Caki2 (cell line): ENCODE measurements around the gene MATN3. TPM values are rescaled to one million over a fixed set of nuclear protein-coding genes. Genes with fewer than 3 reads are reported as not detected.

Source experiments
- DNase-seq: peaks from one replicate; pipeline ENCODE4 v3.0.0-alpha.2; 2015; ENCODE audit warnings: low read depth
- in situ Hi-C: cut with HindIII; loops from 2 replicates; pipeline ENCODE4 v1.10.0; 2016; ENCODE audit warnings: low sequenced_read_pairs, low pct_unique_long_range_greater_than_20kb, mixed read lengths
- total RNA-seq: library from RNA; depleted of rRNA; stranded (reverse); fragments of >200 nt; shearing (Covaris generic); gene quantifications from 2 replicates; pipeline ENCODE4 v1.2.3, GENCODE V29; 2014; ENCODE audit warnings: low replicate concordance

Gene MATN3
- total RNA-seq, 1 experiment from 2014 or later = 2.6 TPM

DNA sequence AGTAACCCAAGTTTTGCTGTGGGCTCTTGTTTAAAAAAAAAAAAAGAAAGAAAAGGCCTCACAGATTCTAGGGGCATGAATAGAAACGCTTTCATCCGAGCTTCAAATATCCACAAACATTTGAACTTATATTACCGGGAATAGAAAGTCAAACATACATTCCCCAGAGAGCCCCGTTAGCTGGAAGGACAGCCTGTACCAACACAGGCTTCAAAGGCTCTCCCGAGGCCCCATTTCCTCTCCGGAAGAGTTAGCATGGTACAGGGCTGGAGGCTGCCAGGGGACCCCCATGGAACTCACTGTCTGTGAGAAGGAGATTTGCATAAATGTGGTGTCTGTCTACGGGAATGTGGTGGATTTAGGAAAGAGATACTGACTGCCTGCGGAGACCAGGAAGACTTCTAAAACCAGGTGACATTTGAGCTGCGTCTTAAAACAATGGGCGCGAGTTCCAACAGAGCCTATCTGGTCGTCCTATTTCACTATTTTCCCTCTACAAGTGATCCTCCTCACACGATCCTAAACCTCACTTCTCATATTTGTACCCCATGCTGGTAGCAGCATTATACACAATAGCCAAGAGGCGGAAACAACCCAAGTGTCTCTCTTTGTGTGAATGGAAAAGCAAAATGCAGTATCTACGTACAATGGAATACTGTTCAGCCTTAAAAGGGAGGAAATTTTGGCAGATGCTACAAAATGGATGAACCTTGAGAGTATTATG is 820 bp upstream of the MATN3 start:
- no peak for DNase-seq
- in situ Hi-C loops = no loop called here

DNA sequence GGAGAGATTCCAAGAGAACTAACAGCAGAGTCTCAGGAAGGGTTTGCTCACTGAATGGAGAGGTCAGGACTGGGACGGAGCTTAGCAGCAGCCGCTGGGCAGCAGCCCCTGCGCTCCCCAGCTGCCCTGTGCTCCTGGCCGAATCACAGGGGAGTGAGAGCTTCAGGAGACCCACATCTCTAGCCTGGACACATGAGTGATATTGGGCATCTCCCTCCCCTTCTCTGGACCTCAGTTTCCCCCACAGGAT is 511 bp downstream of the MATN3 start:
- no peak for DNase-seq
- in situ Hi-C loops = no loop called here

DNA sequence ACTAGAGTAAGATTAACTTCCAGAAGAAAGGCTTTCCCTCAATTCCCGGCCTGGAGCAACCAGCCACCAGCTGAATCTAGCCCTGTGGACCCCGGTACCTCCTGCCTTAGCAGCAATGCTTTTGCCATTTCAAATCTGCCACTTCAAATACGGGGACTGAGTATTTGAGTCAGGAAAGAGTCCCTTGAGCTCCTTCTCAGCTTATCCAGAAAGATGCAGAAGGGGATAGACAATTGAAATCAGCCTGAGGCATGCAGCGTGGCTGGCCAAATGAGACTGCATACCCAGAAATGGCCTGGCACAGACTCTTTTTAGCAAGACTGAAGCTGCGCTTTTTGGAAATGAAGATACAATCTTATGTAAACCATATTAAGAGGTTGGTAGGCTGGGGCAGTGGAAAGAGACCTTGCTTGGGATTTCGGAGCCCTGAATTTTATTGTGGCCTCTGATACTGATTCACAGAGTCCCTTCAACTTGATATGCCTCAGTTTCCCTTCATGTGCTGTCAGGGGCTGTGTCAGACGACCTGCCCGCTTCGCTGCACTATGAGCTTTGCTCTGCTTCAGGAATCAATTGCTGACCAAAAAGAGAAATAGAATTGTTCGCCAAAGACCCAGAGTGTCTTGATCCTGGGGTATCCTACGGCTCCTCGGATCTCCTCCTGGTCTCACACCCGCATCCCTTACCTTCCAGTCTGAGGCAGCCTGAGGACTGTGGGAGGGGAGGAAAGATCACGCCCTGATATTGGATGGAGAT is 1.0 kb downstream of the MATN3 start:
- DNase-seq = no peak
- in situ Hi-C loops = no loop called here

DNA sequence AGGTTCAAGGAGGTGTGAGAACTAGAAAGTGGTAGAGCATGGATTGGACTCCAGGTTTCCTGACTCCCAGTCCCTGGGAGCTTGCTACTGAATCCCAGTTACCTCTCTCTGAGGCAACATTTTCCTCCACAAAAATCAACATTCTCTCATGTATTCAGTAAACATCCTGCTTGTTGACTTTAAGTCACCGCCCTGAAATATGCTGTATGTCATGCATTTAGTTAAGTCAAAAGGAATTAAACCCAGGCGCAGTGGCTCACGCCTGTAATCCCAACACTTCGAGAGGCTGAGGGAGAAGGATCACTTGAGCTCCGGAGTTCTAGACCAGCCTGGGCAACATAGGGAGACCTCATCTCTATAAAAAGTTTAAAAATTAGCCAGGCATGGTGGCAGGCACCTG is 3.8 kb downstream of the MATN3 start:
- in situ Hi-C loops = no loop called here

DNA sequence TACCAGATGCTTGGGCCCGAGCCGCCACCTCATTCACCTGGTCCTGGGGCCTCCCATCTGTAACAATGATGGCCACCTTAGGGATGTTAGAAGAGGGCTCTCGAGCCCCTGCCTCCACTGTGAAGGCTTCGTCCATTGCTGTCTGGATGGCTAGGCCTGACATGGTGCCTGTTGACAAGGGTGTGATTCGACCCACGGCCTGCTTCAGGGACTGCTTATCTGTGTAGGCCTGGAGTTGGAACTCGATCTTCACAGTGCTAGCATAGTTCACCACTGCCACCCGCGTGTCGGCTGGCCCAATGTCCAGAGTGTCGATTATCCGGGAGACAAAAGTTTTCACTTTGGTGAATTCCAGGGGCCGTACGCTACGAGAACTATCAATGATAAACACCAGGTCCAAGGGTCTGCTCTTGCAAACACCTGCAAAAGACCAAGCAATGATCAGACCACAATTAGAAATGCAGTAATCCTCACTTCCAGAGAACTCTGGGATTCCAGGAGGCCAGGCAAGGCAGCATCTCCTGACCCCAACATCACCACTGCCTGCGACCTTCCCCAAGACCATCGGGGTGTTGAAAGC is 6.5 kb downstream of the MATN3 start:
- in situ Hi-C loops = no loop called here
- DNase-seq = no peak

More for the DNA sequence above, 3.8 kb downstream of the MATN3 start:
- no peak for DNase-seq

DNA sequence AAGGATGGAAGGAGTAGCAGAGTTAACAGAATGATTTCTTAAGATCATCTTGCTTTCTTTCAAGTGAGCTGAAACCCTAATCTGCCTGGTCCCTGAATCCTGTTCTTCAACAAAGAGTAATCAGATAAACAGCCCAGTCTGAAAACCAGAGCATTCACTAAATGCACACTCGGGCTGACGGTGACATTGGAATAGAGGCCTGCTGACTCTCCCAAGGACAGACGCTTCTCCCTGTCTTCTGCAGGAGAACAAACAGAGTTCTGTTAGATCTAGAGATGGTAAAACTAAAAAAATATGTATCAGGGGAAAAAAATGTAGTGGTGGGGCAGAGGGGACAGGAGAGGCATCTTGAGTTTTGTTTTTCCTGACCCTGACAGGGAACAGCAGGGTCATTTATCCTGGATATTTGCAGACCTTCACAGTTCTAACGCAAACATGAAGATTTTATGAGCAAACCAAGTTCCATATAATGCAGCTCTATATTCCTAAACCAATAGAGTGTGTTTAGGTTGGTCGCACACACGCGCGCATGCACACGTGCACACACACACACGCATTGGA is 7.3 kb downstream of the MATN3 start:
- in situ Hi-C loops = no loop called here
- DNase-seq = no peak

DNA sequence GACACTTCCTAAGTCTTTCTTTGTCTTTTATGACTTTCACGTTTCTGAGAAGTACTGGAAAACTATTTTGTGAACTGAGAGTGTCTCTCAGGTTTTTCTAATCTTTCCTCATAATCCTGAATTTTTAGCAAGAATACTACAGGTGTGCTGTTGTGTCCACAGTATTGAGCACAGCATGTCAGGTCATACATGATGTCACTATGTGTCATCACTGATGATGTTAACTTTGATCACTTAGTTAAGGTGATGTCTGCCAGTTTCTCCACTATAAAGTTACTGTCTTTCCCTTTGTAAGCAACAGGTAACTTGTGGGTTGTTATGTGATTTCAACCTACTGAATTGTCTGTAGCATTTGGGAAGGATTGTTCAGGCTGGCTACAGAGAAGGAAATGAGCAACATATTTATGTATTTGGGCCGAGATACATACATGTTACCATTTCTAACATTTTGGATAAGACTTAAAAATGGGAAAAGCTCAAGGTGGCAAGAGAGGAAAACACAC is 11.1 kb downstream of the MATN3 start:
- DNase-seq = no peak
- in situ Hi-C loops = no loop called here

DNA sequence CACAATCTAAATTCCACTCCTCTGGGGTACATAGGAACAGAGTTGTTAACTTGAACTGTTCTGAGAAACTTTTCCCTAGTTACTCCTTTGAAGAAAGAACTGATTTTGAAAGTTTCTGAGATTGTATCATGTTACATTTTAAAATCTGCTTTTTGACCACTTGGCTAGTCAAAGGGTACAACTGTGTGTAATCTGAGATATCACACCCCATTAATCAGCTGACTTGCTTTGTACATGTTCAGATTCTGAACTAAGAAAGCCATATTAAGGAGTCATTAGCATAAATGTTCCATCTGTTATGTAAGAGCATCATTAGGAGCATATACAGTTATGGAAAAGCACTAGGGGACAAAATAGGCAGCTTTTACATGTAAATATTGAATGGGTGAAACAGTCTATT is 18.7 kb downstream of the MATN3 start:
- in situ Hi-C loops = no loop called here
- DNase-seq = no peak

DNA sequence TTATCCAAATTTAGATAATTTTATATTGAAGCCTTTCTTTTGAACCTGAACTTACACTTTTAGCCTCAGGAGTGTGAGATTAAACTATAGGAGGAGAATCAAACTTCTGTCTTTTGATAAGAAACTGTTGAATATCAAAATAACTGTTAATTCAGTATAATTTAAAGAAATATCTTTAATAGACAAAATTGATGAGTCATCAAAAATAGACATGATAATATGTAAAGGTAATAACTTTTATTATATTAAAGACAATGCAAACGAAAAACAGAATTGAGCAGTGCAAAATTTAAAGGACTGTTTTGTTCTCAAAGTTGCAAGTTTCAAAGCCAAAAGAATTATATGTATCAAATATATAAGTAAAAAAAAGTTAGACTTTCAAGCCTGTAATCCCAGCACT is 20.6 kb downstream of the MATN3 start:
- no peak for DNase-seq
- in situ Hi-C loops = no loop called here

DNA sequence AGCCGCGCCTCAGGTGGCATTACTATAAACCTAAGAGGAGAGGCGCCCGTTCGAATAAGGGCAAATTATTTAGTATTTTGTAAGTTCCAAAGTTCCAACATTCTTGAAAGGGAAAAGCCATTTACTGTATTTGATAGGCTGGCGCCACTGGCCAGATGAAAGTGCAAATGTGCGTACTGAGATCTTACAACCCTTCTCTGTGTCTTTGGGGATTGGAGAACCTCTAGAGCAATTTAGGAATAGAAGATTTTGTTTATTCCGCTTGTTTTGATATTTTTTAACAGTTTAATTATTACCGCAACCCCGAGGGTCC is 22.1 kb downstream of the MATN3 start:
- DNase-seq = no peak
- in situ Hi-C loops = no loop called here

DNA sequence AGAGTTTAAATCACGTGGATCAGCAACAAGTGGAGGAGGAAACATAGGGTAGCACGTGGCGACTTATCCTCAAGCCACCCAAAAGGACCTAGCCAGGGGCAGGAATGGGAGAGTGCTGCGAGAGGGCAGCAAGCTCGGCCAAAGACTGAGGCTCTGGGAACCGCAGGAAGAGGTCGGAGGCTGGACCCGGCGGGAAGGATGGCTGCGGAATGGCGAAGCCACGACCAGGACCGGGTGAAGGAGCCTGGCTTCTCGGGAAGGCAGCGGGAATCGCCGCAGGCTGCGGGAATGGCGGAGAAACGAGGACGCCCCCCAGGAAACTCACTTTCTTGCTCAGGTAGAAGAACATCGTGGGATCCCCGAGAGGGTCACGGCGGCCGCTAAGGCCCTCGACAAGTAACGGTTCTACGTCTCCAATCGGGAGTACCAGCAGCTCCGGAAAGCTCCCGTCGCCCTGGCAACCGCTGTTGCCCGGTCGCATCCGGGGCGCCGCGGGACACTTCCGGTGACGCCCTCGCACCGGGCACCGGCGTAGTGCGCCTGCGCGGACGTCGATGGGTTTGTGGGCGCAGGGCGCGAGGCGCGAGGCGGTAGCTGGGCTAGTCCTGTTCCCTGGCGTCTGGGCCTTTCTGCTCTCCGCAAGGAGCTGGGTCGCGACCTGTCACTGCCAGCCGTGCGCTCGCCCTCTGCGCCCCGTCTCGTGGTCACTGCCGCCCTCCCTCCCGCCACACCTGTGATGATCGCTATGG is 22.6 kb downstream of the MATN3 start, which contains the start of gene WDR35:
Gene WDR35 (minus strand): TSS at position 439 of the 749 bp plus-strand sequence. CDS start 90 bp downstream, at position 349.
- peak; percentile 85 for DNase-seq
- in situ Hi-C loops = no loop called here

DNA sequence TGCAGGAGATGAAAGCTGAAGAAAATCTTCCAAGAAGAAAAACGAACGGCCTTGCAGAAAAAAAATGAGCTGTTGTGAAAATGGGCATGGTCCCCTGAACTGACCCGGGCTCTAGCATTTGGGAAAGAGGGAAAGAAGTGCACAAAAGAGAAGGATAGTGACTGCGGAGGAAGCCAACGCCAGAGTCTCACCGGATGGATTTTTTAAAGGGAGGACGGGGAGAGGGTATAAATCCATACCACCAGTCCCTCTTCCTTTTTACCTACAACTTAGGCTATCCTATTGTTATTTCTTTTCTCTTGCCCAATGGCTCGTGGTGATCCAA is 23.2 kb downstream of the MATN3 start:
- in situ Hi-C loops = no loop called here
- DNase-seq = no peak

DNA sequence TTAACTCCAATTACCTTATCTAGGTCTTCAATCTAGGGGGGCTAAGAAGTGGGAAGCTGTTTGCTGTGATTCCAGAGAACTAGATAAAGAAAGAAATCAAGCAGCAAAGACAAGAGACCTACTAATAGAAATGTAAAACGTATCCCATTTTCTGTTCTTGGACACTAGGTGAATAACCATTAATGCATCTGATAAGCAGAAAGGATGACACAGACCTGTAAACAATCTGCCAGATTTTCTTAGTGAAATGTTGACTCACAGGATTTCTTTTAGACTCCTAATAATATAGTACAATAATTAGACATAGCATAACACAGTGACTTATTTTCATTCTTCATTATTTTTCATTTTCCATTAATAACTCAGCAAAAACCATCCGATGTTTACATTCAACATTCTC is 23.9 kb downstream of the MATN3 start:
- DNase-seq = no peak
- in situ Hi-C loops = no loop called here

DNA sequence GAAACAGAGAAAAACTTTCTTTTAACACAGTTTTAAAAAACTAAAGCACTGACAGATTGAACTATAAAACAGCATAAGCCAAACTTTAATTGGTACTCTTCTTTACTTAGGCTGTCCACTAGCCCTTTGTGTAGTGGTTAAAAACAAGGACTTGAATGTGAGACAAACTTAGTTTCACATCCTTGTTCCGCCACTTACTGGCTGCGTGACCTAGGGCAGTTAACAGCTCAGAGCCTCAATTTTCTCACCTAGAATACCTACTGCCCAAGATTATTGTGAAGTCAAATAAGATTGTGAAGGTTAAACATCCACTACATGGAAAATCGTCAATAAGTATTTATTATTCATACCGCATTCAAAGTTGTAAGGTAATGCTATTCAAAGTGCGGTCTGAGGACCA is 24.5 kb downstream of the MATN3 start:
- no peak for DNase-seq
- in situ Hi-C loops = no loop called here

DNA sequence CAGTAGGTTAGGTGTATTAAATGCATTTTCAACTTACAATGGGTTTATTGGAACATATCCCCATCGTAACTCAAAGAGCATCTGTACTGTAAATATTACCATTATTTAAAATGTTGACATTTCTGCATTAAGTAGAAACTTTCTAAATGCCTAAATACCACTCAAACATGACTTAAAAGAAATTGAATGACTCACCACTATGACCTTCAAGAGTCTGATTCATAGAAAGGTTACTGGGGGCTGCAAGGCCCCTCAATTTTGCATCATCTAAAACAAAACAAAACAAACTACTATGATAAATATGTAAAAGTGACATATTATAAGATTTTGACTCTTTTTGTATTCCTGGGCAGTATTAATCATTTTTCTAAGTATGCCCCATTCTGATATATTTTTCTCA is 30.2 kb downstream of the MATN3 start:
- in situ Hi-C loops = no loop called here
- no peak for DNase-seq

DNA sequence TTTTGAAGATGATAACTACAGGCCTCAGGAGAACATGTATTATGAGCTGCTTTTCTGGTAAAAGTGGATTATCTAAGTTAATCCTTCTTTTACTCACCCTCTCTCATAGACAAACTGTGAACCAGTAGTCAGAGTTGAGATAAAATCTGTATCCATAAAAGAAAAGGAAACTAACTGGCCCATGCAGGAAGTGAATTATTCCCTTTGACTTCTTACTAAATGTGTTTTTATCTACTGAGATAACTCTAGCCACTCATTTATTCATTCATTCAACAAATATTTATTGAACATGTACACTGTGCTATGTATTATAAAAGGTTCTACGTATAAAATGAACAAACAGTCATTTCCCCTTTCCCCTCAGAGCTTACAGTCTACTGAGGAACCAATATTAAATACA is 32.5 kb downstream of the MATN3 start:
- no peak for DNase-seq
- in situ Hi-C loops = no loop called here

DNA sequence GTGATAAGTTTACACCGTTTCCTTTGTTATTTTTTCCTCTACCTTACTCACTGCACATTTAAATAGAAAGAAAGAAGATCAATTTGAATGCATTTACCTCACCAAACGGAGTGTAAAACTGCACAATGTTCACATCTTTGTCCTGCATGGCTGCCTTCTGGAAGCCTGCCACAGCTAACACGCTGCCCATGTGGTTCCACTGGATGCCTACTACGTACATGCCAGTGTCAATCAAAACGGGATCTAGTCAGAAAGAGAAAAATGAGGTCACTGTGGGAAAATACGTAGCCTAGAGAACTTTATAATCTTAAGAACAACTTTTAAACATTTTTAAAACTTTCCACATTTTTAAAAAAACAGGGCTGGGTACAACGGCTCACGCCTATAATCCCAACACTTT is 39.0 kb downstream of the MATN3 start:
- in situ Hi-C loops = no loop called here
- peak; percentile 24 for DNase-seq

DNA sequence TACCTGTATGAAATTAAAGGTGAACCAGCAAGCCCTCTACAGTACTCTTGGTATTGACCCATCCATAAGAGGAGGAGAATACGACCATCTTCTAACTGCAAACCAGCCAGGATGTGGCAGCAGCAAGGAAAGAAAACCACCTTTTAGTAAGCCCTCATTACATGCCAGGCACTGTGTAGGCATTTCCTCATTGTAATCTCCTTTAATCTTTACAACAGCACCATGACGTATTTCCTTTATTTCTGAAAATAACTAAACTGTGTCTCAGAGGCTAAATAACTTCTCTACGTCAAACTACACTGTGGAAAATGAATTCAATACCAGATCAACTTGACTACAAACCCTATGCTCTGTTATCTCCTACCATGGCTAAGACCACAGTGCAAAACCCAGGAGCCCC is 40.8 kb downstream of the MATN3 start:
- DNase-seq = no peak
- in situ Hi-C loops = no loop called here

DNA sequence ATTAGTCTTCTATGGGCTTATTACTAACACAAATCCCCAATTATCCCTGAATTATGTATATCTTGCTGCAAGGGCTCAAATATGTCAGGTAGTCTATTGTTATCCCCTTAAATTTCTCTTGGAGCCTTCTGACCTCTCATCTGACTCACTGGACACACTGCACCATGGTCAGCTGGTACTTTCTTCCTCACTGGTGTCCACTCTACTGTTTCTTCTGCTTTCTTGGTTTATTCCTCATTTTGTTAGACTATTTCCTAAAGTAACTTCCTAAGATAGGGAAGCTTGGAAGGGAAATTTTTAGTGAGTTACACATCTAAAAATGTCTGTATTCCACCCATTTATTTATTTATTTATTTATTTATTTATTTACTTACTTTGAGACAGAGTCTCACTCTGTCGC is 49.1 kb downstream of the MATN3 start:
- no peak for DNase-seq
- in situ Hi-C loops = no loop called here
